ENCODE data around the gene AMER3.
"Not testable (repeated sequence)": the region's sequence is repeated elsewhere in the genome, so short reads cannot be mapped to it uniquely, and the experiment has no call there.

GRCh38 chr2:130732257-130732656, 23.1 kb upstream of the AMER3 start:
- TF ChIP-seq POLR2A, CTCF, EP300 (IDR thresholded peaks at IDR 0.05): not testable (repeated sequence)
